ENCODE measurements around the gene LZIC. TPM values are rescaled to one million over a fixed set of nuclear protein-coding genes. Genes with fewer than 3 reads are reported as not detected.

Gene LZIC
- total and polyA plus RNA-seq, 2 of the 13 experiments (the other 11 are each of a cell fraction or from before 2014, with no cell fraction given), result 25.2 to 71.8 TPM

DNA sequence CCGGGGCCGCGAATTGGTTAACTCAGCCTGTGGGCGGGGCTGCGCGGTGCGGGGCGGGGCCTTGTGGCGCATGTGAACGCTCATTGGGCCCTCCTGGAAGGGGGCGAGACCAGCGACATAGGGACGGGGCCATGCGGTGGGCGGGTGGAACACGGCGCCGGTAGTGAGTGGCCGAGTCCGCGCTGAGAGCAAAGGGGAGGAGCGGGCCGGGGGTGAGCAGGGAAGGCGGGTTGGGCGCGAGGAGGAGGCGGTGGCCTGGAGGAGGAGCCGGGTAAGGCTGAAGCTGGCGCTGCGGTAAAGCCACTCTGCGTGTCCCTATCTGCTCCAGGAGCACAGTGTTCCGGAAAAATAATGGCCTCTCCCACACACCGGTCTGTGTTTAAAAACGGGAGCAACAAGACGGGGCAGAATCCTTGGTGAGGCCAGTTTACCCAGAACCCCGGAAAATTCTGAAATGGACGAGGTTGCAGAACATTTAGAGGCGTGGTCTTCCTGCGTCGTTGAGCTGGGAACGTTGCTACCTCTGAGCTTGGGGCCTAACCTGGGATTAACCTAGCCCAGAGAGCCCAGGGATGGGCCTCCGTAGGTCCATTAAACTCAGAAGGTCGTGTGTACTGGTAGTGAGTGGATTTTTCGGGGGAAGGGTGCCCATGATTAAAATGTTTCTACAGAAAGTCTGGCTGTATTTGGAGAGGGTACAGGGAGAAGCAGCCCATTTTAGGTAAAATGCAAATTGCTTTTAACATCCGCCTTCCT lies 32.6 kb downstream of the LZIC start (continued):
- TF ChIP-seq, protein P1, sequence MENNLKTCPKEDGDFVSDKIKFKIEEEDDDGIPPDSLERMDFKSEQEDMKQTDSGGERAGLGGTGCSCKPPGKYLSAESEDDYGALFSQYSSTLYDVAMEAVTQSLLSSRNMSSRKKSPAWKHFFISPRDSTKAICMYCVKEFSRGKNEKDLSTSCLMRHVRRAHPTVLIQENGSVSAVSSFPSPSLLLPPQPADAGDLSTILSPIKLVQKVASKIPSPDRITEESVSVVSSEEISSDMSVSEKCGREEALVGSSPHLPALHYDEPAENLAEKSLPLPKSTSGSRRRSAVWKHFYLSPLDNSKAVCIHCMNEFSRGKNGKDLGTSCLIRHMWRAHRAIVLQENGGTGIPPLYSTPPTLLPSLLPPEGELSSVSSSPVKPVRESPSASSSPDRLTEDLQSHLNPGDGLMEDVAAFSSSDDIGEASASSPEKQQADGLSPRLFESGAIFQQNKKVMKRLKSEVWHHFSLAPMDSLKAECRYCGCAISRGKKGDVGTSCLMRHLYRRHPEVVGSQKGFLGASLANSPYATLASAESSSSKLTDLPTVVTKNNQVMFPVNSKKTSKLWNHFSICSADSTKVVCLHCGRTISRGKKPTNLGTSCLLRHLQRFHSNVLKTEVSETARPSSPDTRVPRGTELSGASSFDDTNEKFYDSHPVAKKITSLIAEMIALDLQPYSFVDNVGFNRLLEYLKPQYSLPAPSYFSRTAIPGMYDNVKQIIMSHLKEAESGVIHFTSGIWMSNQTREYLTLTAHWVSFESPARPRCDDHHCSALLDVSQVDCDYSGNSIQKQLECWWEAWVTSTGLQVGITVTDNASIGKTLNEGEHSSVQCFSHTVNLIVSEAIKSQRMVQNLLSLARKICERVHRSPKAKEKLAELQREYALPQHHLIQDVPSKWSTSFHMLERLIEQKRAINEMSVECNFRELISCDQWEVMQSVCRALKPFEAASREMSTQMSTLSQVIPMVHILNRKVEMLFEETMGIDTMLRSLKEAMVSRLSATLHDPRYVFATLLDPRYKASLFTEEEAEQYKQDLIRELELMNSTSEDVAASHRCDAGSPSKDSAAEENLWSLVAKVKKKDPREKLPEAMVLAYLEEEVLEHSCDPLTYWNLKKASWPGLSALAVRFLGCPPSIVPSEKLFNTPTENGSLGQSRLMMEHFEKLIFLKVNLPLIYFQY (CRISPR knock-in tag; IDR thresholded peaks at IDR 0.05; ENCODE audit: borderline replicate concordance), result no peak
- TF ChIP-seq FOXA3 (CRISPR knock-in tag; IDR thresholded peaks at IDR 0.05), result no peak; the same call in none of the 2 replicates
- TF ChIP-seq CENPBD1 (CRISPR knock-in tag; IDR thresholded peaks at IDR 0.05; ENCODE audit: borderline replicate concordance, low read depth), result no peak
- TF ChIP-seq, protein P2, sequence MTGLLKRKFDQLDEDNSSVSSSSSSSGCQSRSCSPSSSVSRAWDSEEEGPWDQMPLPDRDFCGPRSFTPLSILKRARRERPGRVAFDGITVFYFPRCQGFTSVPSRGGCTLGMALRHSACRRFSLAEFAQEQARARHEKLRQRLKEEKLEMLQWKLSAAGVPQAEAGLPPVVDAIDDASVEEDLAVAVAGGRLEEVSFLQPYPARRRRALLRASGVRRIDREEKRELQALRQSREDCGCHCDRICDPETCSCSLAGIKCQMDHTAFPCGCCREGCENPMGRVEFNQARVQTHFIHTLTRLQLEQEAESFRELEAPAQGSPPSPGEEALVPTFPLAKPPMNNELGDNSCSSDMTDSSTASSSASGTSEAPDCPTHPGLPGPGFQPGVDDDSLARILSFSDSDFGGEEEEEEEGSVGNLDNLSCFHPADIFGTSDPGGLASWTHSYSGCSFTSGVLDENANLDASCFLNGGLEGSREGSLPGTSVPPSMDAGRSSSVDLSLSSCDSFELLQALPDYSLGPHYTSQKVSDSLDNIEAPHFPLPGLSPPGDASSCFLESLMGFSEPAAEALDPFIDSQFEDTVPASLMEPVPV (CRISPR knock-in tag; IDR thresholded peaks at IDR 0.05), result no peak
- TF ChIP-seq MED13 (CRISPR knock-in tag; IDR thresholded peaks at IDR 0.05), result no peak
- TF ChIP-seq KIAA2018 (CRISPR knock-in tag; IDR thresholded peaks at IDR 0.05; ENCODE audit: borderline replicate concordance), result no peak
- TF ChIP-seq, protein P3, sequence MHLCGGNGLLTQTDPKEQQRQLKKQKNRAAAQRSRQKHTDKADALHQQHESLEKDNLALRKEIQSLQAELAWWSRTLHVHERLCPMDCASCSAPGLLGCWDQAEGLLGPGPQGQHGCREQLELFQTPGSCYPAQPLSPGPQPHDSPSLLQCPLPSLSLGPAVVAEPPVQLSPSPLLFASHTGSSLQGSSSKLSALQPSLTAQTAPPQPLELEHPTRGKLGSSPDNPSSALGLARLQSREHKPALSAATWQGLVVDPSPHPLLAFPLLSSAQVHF (CRISPR knock-in tag; IDR thresholded peaks at IDR 0.05), result no peak
- TF ChIP-seq MYNN (CRISPR knock-in tag; IDR thresholded peaks at IDR 0.05; ENCODE audit: low read depth), result no peak
- TF ChIP-seq ZNF780A (CRISPR knock-in tag; IDR thresholded peaks at IDR 0.05), result no peak
- TF ChIP-seq MATR3 (CRISPR knock-in tag; IDR thresholded peaks at IDR 0.05), result no peak
- TF ChIP-seq ELF4 (CRISPR knock-in tag; IDR thresholded peaks at IDR 0.05; ENCODE audit: borderline replicate concordance), result no peak
- no peak for TF ChIP-seq FLYWCH1 (CRISPR knock-in tag; IDR thresholded peaks at IDR 0.05)
- TF ChIP-seq TOPORS (CRISPR knock-in tag; IDR thresholded peaks at IDR 0.05), result no peak
- TF ChIP-seq SMC3 (IDR thresholded peaks at IDR 0.05; ENCODE audit: low read length), result no peak
